C4-2B (cell line): ENCODE data around the gene TANC1.

Source experiments
- H3K27ac ChIP-seq: fragments of 450-650 bp; 2 replicates; pipeline ENCODE4 v1.5.1; 2017
- CTCF ChIP-seq: fragments of 450-650 bp; conservative IDR thresholded peaks from 2 replicates; pipeline ENCODE4 v1.5.1; 2017; ENCODE audit warnings: mild to moderate bottlenecking
- ZFX ChIP-seq: fragments of 450-650 bp; IDR thresholded peaks from 2 replicates; pipeline ENCODE4 v1.6.1; 2017

Gene TANC1

GRCh38 chr2:159042115-159042850 lies 73.8 kb downstream of the TANC1 start:
- peak overlapping the region; percentile 79 for H3K27ac ChIP-seq
- TF ChIP-seq ZFX (no peak), CTCF (no peak)

- peak overlapping the region; percentile 96 for H3K27ac ChIP-seq
- TF ChIP-seq CTCF (no peak), ZFX (no peak)
Observed at GRCh38 chr2:159043710-159044109, 75.3 kb downstream of the TANC1 start.

GRCh38 chr2:159044804-159045286 lies 76.4 kb downstream of the TANC1 start:
- TF ChIP-seq ZFX, result no peak
- no peak for TF ChIP-seq CTCF
- H3K27ac ChIP-seq, result peak overlapping the region; percentile 96

GRCh38 chr2:159045545-159046454 lies 77.4 kb downstream of the TANC1 start:
- TF ChIP-seq CTCF (no peak), ZFX (no peak)

GRCh38 chr2:159046966-159047365 lies 78.5 kb downstream of the TANC1 start:
- TF ChIP-seq ZFX, result no peak
- no peak for TF ChIP-seq CTCF
- H3K27ac ChIP-seq, result peak overlapping the region; percentile 84

More at GRCh38 chr2:159045545-159046454, 77.4 kb downstream of the TANC1 start:
- H3K27ac ChIP-seq, result peak overlapping the region; percentile 96

- no peak overlapping the region for H3K27ac ChIP-seq
- TF ChIP-seq ZFX, result no peak
- TF ChIP-seq CTCF, result no peak
Observed at GRCh38 chr2:159050426-159050825, 82.0 kb downstream of the TANC1 start.

GRCh38 chr2:159051133-159051532 lies 82.7 kb downstream of the TANC1 start:
- H3K27ac ChIP-seq, result no peak overlapping the region
- TF ChIP-seq ZFX (no peak), CTCF (no peak)
